Stimulated activated CD4-positive, alpha-beta T cell treated with anti-CD3 and anti-CD28 coated beads, Interleukin-12 subunit alpha, Interleukin-12 subunit beta, amount 100 ng/mL, for 24 hours (primary cell): ENCODE data around the gene ZMYND8.

Source experiments
- DNase-seq, 2 experiments: peaks; one replicate each; pipeline ENCODE4 v3.0.0-alpha.2; 2020; ENCODE audit warnings: low read depth in 2 of 2

ZMYND8 gene

DNA sequence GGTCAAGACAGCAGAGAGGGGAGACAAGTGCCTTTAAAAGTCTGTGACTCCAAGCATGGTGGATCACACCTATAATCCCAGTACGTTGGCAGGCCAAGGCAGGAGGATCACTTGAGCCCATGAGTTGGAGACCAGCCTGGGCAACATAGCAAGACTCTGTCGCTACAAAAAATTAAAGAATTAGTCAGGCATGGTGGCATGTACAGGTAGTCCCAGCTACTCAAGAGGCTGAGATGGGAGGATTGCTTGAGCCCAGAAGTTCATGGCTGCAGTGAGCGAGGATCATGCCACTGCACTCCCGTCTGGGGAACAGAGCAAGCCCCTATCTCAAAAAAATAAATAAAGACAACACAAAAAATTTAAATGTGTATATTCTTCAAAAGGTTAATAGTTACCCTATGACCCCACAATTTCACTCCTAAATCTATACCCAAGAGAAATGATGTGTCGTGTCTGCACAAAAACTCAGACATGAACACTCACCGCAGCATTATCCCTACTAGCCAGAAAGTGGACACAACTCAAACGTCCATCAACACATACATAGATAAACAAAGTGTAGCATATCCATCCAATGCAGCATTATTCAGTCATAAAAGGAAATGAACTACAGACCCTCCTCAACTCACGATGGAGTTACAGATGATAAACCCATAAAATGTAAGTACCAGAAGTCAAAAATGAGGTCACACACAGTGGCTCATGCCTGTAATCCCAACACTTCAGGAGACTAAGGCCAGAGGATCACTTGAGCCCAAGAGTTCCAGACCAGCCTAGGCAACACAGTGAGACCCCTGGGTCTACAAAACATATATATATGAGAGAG lies 23.9 kb downstream of the ZMYND8 start:
- DNase-seq, result no peak

DNA sequence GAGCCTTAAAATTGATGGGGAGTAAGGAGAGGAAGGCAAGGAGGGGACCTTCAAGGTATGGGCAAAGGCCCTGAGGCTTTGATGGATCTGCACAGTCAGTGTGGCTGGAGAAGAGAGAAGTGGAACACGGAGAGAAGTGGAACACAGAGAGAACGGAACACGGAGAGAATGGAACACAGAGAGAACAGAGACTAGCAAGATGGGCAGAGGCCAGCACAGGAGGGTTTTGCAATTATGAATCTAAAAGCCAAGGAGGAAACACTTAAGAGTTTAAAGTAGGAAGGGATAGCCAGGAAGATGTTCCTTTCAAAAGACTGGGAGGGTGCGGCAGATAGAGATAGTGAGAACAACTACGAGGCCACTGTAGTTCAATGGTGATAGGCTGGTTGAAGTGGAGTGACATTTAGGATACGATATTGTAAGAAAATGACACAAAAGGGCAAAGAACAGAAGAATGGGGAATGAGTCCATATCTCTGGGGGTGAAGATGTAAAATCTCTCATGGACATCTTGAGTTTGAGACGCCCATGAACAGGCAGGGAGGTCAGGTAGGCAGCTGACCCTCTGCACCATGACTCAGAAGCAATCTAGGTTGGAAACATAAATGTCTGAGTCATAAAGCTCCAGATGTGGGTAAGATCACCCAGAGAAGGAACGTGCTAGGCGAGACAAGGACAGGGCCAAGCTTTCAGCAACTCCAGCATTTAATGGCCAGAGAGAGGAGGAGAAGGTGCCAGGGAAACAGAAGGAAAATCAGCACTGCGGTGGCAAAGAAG lies 25.4 kb downstream of the ZMYND8 start:
- DNase-seq, result no peak

DNA sequence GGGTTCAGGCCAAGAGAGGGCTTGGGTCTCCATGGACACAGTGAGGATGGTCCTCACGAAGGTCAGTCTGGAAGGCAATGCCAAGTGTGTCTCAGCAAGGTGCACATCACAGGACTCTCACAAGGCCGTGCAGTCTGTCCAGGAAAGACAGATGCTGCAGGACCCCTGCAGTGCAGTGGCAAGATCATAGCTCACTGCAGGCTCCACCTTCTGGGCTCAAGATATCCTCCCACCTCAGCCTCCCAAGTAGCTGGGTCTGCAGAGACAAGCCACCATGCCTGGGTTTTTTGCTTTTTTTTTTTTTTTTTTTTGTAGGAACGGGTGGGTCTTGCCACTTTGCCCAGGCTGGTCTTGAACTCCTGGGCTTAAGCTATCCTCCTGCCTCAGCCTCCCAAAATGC lies 26.4 kb downstream of the ZMYND8 start:
- DNase-seq, result no peak

DNA sequence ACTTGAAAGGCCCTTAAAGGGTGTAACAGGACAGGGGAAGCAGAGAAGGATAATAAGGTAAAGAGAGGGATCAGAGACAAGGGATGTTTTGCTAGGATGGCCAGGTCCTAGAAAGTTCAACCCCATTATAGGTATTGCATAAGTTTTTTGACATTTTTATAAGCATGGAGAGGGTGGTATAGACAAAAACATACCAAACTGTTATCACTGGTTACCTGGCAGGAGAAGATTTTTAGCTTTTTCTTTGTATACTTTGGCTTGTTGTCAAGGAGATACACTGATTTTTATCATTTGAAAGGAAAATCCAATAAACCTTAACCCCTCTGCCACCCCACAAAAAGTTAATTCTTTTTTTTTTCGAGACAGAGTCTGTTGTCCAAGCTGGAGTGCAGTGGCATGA lies 28.4 kb downstream of the ZMYND8 start:
- DNase-seq, result no peak

DNA sequence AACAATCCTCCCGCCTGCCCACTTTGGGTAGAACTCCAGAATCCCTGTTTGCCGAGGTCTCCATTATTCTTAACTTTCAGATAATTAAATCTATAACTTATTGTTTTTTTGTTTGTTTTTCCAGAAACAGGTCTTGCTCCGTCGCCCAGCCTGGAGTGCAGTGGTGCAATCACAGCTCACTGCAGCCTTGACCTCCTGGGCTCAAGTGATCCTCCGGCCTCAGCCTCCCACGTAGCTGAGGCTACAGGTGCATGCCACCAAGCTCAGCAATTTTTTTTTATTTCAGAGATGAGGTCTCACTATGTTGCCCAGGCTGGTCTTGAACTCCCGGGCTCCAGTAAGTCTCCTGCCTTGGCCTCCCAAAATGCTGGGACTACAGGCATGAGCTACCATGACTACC lies 28.8 kb downstream of the ZMYND8 start:
- no peak for DNase-seq

DNA sequence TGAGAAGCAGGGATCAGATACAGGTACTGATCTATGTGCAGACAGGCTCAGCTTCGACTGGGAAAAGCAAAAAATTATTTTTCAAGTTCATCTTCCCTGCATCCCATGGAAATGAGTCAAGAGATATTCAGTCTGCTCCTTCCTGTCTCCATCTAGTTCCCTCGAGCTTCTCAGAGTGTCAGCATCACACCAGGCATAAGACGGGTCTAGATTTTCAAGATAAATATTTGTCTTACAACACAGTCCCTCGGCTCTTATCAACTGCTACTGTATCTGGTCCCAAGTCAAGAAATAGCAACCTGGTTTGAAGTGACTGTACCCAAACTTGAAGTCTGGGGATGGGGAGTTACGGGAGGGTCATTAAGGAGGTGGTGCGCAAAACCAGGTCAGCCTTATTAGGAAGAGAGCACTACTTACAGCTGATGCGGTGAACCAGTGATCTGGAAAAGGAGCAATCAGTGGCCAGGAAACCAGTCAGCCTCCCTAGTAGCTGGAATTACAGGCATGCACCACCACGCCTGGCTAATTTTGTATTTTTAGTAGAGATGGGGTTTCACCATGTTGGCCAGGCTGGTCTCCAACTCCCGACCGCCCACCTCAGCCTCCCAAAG lies 29.7 kb downstream of the ZMYND8 start:
- DNase-seq, result no peak

DNA sequence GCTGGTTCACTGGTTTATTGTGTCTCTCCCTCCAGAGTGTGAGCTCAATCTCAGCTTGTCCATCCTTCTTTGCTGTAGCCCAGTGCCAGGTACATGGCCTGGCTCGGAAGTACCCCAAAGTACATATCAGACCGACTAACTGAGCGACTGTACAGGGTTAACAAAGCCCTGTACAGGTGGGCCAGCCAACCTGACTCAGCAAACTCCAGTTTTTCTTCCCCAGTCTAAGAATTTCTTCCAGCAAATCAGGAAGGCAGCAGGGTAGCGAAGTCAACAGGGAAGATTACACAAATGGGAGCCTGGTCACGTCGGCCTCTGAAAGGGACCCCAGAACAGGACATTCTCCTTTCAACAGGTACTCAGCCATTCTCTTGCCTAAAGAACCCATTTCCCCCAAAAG lies 31.3 kb downstream of the ZMYND8 start:
- no peak for DNase-seq

DNA sequence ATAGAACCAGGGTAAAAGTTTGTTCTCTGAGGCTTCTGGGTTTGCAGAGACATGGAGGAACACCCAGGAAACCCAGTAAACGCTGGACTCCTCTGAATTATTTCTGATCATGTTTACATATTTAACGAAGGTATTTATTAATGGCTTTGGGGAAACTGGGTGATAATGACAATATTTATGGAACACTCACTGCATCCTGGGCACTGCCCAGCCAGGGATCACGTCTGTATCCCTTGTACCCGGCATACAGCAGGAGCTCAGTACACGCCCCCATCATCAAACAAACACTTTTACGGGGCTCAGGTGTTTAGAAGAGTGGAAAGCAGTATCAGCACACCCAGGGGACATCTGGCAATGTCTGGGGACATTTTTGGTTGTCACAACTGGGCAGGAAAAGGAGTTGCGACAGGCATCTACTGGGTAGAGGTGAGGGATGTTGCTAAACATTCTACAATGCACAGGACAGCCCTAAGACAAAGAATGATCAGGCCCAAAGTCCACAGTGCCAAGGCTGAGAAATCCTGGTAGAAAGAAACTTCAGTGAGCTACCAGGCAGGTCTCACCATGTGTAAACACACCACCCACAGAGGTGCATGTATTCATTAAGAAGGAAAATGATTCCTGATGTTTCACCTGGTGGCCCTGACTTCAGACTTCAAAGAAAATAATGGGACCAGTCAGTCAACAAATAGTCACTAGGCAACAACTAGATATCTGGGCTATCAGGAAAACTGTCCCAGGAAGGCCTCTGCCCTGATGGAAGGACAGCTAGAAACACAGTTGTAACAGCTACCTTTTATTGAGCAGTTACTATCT lies 35.3 kb downstream of the ZMYND8 start:
- no peak for DNase-seq

DNA sequence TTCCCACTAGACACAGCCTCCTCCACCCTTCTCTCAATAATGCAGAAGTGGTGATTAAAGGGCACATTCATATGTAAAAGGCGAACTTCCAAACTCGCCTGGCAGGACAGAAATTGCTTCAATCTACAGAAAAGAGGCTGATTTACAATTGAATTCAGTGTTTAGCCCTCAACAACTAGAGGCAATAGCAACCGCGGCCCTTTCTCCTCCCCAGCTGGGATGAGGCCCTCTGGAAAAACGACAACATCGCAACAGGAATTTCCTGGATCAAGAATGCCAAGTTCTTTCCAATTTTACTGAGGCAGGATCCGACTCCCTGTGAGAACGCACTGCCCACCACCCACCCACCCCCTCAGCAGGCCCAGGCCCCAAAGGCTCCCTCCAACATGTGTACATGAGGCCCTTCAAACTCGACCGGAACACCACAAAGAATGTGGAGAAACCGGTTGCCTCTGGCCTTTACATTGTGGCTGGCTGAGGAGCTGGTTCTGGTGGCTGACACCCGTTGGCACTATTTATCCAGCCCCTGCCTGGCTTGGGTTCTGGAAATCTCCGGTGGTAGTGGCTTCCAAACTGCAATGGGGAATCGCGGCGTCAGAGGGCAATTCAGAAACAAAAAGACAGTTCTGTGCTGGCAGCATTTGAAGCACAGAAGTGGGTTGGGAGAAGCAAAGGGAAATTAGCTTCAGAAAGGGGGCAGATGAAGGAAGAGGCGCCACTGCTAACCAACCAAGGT lies 36.8 kb downstream of the ZMYND8 start:
- DNase-seq, result no peak

DNA sequence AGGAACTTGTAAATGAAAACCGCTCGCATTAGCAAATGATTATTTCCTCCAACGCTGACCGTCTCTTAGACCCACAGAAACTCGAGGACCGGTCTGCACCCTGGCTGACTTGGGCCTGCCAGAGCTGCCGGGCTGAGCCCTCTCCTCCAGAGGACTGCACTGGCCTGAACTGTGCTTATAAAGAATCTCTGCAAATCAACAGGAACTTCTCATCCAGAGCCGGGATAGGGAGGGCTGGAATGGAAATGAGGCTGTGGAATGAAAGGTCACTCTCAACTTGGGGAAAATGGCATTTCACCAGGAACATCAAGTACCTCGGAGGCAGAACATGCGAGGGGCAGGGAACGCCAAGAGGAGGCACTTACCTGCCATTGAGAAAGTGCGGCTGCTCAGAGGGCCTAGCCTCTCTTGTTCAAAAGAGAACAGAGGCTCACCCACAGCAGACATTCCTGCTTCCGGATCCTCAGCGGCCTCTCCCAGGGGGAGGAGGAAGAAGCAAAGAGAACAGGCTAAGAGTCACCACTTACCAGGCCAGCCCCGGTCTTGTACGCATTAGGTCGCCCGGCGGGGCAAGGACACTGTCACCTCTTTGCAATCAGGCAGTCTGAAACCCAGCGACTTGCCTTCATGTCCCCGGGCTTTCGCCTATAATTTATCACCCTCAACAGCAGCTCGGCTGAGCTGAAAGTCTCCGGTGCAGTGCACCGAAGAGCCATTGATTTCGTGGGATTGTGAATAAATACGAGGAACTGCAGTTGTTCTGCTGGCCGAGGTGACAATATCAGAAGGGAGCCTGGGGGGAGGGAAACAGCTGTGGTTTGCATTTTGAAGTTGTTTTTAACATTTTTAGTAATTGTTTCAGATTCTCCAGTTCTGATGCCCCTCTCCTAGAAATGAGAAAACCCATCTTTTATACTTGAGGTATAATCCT lies 37.6 kb downstream of the ZMYND8 start:
- no peak for DNase-seq

DNA sequence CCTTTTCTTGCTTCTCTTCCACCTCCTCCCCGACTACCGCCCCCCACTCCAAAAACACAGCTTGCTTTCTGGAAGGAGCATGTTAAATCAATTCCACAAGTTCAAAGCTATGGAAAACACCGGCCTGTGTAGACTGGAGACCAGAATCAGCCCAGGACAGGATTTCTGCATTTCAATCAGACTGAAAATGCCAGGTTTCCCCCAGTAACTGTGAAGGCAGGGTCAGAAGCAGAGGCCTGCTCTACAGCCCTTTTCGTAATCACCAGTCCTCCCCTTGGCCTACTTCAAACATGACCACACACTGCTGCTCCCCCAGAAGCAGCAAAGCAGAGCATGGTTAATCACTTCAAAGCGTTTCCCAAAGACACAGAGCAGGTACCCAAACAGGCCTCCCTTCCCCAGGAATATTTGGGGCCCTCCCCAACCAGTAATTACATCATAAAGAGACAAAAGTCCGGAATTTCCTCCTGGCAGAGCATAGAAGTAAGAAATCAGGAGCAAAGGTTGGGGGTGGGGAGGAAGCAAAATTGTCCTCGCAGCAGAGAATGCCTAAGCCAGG lies 38.4 kb downstream of the ZMYND8 start:
- DNase-seq, result no peak

DNA sequence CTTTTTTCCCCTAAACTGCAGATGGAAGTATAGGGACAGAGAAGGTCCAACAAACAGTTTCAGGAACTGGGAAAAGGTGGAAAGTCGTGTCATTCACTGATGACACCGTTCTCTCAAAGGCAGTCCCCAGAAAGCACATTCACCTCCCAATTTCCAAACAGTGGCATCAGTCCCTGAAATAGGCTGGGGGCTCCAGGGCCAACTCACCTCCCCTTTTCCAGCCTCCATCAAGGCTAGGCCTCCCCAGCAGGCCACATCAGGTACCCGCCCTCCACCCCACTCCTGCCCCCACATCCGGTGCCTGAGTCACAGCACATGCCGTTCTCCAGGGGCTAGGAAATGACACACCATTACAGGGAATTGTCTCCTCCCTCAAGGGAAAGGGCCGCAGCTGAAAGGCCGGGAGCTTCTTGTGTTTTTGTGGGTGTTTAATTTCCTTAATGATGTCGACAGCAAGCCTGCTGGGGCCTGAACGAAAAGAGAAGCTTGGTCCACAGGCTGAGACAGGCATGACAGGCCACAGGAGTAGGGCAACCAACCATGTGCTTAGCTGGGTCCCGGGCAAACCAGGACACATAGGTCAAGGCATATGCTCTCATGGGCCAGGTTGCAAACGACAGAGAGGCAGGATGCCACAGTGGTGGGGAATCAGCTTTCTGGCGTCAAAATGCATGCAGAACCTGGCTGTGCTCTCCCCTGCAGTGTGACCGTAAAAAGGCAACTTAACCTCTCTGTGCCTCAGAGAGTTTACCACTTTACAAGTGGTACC lies 39.2 kb downstream of the ZMYND8 start:
- DNase-seq, result peak; percentile 31 to 57

DNA sequence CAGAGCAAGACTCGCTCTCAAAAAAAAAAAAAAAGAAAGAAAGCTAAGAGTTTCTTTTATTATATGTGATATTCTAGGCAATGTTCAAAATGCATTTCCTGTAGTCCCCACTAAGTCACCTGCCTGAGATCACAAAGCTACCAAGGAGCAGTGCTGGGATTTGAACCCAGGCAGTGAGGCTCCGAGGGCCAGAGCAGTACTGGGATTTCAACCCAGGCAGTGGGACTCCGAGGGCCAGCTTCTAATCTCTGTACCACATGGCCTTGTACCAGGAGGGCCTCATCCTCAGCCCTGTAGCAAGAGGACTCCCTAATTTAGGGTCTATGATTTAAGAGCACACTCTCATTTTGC lies 39.7 kb downstream of the ZMYND8 start:
- no peak for DNase-seq

DNA sequence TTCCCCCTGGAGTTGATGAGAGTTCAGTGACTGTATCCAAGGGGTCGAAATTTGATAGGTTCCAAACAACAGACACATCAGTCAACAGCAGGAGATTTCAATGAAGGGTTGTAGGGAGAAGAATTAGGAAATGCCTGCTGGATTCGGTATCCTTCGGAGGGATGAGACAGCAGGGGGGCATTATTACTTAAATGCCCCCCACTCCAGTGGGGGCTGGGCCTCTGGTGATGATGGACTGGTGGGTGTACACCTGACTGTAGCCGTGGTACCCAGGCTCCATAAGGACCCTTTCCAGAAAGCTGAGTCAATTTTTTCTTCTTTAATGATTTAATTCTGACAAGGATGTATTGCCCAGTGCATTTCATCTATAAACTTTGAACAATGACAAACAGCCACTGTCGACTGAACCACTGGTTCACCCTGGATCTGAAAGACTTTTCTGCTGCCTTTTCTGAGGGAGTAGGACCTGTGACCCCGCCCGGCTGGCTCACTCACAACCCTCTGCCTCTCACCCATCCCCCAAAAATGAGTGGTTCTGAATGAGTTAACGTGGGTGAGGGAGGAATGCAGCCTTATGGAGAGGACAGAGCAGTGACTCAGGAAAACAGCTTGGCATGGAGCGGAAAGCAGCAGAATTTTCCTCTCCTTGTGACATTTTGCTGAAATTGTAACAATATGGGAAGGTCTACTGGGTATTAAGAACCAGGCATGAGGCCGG lies 41.0 kb downstream of the ZMYND8 start:
- no peak for DNase-seq

DNA sequence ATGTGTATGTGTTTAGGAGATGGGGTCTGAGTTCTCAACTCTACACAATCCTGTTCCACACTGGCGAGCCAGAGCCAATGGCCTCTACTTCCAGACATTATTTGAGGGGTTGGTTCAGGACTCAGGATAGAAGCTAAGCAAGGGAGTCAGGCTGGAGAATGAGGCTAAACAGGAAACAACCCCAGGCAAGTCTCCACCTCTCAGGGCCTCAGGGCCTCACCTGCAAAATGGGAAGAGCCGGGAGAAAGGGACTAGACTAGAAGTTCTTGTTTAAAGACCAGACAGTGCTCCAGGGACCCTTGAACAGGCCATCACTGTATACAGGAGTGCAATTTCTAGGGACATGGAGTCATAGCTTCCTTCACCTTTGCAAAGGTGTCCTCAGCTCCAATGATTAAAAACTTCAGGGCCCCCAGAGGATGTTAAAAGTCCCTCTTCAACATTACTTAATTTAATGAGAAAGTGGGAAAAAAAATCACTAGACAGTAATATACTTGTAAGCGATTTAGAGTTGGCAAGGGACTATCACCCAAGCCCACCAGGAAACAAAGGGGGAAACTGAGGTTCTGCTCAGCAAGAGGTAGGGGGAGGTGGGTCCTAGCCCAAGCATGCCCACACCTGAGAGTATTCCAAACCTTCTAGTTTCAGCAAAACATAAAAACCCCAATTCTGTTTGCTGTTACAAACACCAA lies 41.7 kb downstream of the ZMYND8 start:
- no peak for DNase-seq

DNA sequence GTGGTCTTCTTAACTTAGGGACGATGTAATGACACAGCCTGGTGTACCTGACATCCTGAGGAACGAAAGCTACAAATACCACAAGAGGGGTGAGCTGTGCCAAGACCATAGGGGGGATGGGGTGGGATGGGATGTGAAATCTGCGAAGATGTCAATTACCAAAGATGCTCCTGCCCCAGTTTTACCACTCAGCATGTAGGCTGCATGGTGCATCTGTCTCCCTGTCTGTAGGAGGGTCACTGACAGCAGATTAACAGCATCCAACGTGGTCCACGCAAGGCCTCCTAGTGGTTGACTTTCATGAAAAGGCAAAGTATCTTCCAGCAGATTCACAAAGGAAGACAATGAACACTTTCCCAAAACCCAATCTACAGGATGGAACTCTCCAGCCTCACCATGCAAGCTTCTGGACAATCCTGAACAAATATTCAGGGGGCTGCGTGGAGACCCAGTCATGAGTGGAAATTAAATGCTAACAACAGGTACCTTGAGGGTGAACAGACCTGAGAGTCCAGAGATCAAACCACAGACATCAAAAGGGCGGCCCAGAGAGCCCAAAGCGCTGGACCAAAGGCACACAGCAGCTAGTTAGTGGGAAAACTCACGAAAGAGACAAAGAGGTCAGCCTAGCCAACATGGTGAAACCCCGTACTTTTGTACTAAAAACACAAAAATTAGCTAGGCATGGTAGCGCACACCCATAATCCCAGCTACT lies 44.4 kb downstream of the ZMYND8 start:
- DNase-seq, result no peak

DNA sequence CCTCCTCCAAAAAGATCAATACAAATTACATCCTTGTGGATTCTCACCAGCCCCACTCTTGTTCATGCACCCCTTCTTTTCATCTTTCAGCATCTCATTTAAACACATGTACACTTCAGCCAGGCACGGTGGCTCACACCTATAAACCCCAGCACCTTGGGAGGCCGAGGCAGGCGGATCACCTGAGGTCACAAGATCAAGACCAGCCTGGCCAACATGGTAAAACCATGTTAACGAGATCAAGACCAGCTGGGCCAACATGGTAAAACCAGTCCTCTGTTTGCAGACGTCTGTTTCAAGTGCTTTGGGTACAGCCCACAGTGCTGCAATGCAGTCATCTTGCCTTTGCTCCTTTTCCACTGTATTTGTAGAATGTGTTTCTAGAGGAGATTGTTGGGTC lies 45.3 kb downstream of the ZMYND8 start:
- no peak for DNase-seq
